NCI-H2196 treated with DMSO at 0.1 percent for 48 hours (cell line): Measurements from ENCODE around the gene CAMTA1.

Source experiments
- DNase-seq: peaks from one replicate; lab custom pipeline; 2025; ENCODE audit not compliant: unreplicated experiment; lab: John Stamatoyannopoulos, UW

CAMTA1 gene

GRCh38 chr1:7293702-7294629, 508.7 kb downstream of the CAMTA1 start:
- DNase-seq = no peak

DNA sequence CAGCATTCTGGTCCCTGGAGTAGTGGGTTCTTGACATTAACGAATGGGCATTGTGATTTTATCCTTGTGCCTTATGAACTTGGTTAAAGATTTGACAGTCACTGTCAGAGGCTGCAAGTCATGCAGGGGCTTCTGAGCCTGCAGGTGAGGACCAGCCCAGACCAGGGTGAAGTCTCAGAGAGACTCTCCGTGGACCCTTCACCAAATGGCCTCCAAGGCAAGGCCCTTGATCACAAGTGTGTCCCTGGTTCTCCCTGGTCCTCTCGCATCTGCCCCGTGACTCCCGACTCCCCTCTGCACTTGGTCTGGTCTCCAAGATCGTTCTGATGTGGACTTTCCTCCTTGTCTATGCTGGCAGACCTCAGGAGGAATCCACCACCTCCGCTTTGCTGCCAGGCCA, 509.4 kb downstream of the CAMTA1 start:
- DNase-seq = no peak

DNA sequence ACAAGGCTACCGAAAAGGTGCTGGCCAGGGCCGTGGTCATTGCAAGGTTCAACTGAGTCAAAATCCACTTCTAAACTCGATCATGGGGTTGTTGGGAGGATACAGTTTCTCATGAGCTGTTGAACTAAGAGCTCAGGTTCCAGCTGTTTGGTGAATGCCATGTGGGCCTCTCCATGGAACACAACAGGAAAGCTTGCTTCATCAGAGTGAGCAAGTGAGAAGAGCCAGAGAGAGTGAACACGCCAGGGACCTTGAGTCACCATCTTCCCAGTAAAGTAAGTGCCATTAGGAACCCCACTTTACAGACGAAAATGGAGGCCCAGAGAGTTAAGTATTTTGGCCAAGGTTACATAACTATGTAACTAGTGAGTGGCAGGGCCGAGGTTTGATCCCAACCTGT, 510.7 kb downstream of the CAMTA1 start:
- no peak for DNase-seq

DNA sequence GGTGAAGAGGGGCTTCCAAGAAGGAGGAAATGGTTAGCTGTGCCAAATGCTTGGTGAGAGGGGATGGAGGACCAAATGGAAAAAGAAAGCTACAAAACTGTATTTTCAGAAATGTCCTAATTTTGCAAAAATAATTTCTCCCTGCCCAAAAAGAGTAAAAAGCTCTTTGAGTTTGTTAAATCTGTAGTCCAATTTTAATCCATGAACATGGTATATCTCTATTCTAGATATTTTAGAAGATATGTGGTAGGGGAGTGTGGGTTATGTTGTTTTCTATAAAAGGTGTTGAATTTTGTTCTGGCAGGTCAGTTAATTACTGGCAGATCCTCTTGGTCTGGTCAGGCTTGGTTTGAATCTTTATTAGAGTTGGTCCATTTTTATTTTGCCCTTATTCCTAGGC, 511.7 kb downstream of the CAMTA1 start:
- DNase-seq = no peak

- no peak for DNase-seq
Observed at GRCh38 chr1:7298145-7298544, 512.9 kb downstream of the CAMTA1 start.

- DNase-seq = no peak
Observed at GRCh38 chr1:7298749-7299151, 513.5 kb downstream of the CAMTA1 start.

DNA sequence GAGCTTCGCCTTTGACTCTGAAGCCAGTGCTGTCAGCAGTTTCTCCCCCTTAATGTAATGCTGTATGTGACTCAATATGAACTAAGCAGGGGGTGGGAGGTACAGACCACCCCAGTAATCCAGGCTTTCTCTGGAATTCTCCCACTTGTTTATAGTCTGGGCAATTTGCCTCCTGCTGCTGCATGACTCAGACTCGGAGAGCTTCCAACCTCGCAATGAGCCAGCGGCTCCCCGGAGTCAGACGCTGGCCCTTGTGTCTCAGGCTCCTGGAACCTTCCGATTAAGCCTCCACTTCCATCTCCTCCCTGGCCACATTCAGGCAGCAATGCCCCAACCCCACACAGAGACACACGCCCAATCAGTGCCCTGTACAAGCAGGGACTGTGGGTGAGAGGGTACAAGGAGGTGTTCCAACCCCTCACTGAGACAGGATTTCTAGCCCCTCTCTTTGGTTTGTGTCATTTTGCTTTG, 514.1 kb downstream of the CAMTA1 start:
- no peak for DNase-seq

DNA sequence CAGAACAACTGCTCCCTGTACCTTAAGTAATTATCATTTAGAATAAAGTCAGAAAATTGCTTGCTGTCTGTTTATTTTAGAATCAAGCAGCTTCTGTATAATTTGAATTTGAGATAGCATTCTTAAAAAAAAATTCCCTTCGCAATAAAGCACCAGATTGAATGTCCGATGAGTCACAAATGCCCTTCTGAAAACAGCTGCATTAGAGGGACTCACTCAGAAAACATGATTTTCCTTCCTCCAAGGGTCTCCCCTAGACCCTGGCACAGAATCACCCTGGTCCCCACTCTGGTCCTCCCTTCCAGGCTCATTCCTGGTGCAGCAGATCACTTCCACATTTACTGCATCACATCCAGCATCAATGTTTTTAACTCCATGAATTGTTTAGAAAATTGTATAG, 514.7 kb downstream of the CAMTA1 start:
- no peak for DNase-seq

DNA sequence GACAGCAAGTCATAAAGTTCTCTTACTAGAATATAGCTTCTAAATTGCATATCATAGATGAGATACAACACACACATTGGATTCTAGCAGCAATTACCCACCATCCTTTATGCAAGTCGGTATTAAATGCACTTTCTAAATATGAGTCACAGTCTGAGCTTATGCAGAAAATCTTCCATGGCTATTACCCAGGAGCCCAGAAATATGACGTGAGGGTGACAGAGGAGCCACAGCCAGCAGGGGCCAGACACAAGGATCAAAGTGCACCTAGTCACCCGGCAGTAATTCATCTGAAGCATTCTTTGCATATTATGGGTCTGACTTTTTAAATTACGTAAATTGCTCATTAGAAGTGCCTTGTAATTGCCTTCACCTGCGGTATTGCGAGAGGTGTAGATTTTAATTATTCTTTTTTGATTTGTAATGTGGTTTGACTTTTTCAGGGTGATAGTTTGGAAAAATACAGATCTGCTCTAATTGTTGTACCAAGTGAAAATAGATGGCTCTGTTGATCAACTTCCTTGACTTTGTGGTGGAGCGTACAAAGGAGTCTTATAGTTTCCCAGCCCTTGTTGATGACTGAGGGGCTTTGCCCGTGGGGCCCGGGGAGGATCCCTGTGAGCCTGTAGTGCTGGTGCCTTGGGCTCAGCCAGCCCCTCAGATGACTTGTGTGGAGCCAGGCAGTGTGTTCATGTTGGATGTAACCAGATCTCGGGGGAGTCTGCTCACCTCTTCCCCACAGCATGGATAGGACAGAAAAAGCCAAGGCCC, 515.8 kb downstream of the CAMTA1 start:
- DNase-seq = no peak

GRCh38 chr1:7301664-7301981, 516.4 kb downstream of the CAMTA1 start:
- no peak for DNase-seq

- DNase-seq = no peak
Observed at GRCh38 chr1:7302126-7302525, 516.9 kb downstream of the CAMTA1 start.

- DNase-seq = no peak
Observed at GRCh38 chr1:7302873-7303272, 517.6 kb downstream of the CAMTA1 start.

GRCh38 chr1:7303554-7304317, 518.5 kb downstream of the CAMTA1 start:
- DNase-seq = no peak

DNA sequence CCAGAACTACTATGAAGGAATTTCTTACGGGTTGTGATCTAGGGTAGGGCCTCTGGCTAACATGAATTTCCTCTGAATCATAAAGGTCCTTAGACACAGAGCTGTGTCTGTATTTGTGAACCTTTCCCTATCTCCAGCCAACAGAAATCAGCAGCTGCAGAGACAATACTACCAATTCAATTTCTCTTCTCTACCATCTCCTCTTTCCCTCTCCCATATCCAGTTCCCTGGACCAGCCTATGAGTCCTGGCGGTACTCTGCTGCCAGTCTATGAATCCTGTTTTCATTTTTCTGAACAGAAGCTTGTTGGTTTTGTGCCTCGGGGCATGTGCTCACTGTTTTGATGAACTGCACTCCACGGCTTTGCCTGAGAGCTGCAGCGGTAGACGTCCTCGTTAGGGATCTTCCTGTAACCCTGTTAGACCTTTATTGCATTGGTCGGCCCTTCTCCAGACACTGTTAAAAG, 527.9 kb downstream of the CAMTA1 start:
- no peak for DNase-seq

DNA sequence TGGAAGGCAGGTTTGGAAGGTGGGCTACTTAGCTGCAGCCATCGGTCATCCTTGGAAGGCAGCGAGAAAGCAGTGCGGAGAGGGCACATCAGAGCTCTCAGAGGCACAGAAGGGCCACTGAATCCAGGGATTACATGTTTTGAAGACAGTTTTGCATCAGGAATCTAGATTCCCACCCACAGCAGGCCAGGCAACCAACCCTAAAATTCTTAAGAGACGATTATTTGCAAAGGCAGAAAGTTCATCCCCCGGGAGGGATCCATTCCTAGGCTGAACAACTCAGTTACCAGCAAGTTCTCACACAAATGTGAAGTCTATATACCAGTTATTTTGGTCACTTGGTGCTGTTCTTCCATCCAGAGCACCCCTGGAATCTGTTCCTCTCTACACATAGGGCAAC, 528.6 kb downstream of the CAMTA1 start:
- no peak for DNase-seq

DNA sequence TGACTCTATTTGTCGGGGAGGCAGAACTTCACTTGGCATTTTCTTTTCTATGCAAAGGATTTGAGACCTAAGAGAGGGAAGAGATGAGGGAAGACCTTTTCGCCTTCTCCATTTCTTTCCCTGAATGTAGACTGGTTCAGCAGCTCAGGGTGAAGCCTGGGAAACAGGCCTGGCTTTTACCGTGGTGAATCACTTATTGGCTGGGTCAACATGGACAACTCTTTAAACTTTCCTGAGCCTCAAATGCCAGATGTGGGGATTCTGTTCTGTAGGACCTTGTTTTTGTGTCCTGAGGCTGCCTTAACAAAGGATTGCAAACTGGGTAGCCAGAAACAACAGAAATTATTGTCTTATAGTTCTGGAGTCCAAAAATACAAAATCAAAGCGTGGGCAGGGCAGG, 530.1 kb downstream of the CAMTA1 start:
- no peak for DNase-seq

DNA sequence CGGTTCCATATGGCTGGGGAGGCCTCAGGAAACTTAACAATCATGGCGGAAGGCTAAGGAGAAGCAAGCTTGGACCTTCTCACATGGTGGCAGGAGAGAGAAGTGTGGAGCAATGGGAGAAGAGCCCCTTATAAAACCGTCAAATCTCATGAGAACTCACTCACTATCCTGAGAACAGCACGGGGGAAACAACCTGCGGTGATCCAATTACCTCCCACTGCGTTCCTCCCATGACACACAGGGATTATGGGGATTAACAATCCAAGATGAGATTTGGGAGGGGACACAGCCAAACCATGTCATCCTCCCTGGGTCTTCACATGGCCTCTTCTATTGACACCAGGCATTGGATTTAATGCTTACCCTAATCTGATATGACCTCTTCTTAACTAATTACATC, 530.7 kb downstream of the CAMTA1 start:
- no peak for DNase-seq

DNA sequence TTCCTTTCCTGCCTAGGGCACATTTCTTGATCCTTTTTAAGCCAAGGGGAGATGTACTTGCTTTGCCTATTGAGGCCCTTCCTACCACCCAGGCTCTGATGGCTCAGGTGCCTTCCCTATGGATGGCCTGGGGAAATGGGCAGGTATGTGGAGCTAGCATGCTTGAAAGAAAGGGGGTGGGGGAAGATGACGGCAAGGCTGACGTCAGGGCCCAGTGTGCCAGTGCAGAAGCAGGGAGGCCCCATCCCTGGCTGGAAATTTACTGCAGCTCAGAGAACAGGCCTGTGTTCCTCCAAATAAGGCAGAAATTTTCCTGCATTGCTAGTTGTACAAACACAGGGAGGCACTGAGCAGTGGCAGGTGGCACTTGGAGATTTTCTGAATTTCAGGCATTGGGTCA, 532.6 kb downstream of the CAMTA1 start:
- no peak for DNase-seq

DNA sequence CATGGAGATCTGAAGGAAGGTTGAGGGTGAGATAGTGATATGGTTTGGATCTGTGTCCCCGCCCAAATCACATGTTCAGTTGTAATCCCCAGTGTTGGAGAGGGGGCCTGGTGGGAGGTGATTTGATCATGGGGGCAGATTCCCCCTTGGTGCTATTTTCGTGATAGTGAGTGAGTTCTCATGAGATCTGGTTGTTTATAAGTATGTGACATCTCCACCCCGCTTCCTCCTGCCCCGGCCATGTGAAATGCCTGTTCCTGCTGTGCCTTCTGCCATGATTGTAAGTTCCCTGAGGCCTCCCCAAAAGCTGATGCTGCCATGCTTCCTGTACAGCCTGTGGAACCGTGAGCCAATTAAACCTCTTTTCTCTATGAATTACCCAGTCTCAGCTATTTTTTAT, 533.9 kb downstream of the CAMTA1 start:
- DNase-seq = no peak

- no peak for DNase-seq
Observed at GRCh38 chr1:7320661-7321060, 535.4 kb downstream of the CAMTA1 start.

DNA sequence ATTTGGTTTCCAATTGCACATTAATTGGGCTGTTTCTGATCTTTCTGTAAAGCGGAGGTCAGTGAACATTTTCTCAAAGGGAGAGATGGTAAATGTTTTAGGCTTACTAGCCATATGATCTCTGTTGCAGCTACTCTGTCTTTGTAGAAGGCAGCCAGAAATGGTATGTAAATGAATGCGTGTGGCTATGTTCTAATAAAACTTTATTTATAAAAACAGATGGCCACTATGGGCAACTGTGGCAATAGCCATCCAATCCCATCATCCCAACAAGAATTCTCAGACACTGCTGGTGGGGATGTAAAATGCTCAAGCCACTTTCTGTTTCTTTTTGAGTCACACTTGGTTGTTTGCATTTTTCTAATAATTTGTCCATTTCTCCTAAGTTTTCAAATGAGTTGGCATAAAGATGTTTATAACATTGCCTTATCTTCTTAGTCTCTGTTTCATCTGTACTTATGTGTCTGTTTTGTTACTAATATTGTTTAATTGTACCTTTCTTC, 537.1 kb downstream of the CAMTA1 start:
- DNase-seq = no peak
